ENCODE data around the gene PLEKHG4B. TPM values are rescaled to one million over a fixed set of nuclear protein-coding genes. Genes with fewer than 3 reads are reported as not detected.

Gene PLEKHG4B
- total RNA-seq, 5 donors from 2014 or later (not counting 1 experiment from before 2014, with no cell fraction given): 0.06 to 0.09 TPM; not detected in 3

GRCh38 chr5:199197-199949 is 107.4 kb downstream of the PLEKHG4B start:
- Histone ChIP-seq H3K36me3 (ENCODE audit: control insufficient read depth in 2 of 2, extremely low read depth in 1 of 2, insufficient read depth in 1 of 2, low read length in 1 of 2) (peaks cover 5 to 15% of the 10 kb centered on the region in 2 donors), H3K4me1 (ENCODE audit: control insufficient read depth in 1 of 2, extremely low read depth in 1 of 2, insufficient read depth in 2 of 2, low read length in 2 of 2) (no peaks in the 10 kb centered on the region), H3K27ac (ENCODE audit: low read length) (no peak overlapping the region), H3K9me3 (no peaks in the 10 kb centered on the region), H3K4me3 (ENCODE audit: control insufficient read depth in 1 of 2, extremely low read depth in 1 of 2, low read length in 1 of 2) (no peak overlapping the region), H3K27me3 (replicated peaks in 1 of 2; ENCODE audit: control insufficient read depth in 2 of 2, extremely low read depth in 1 of 2, insufficient read depth in 2 of 2, low read length in 1 of 2) (peaks cover 0 to 4% of the 10 kb centered on the region in 2 experiments)
- ChIA-PET CTCF (no interaction called here), POLR2A (no interaction called here)
- 94% methylated on average over 15 of the region's 16 CpGs for WGBS (ENCODE audit: insufficient coverage)
- ATAC-seq (replicated peaks in 1 of 4) (no peak), DNase-seq (no peak)
- no peak overlapping the region for H3K4me3 Mint-ChIP-seq
- H3K27ac Mint-ChIP-seq: no peak overlapping the region
- no peaks in the 10 kb centered on the region for H3K27me3 Mint-ChIP-seq
- no peaks in the 10 kb centered on the region for H3K9me3 Mint-ChIP-seq
- H3K36me3 Mint-ChIP-seq: peaks cover 16% of the 10 kb centered on the region
- H3K4me1 Mint-ChIP-seq: peaks cover 0 to 10% (median 1%) of the 10 kb centered on the region in 3 donors

- Mint-ChIP-seq H3K27me3 (no peaks in the 10 kb centered on the region), H3K4me3 (no peak overlapping the region), H3K4me1 (peaks cover 0 to 10% (median 1%) of the 10 kb centered on the region in 3 donors), H3K27ac (no peak overlapping the region), H3K36me3 (peaks cover 21% of the 10 kb centered on the region), H3K9me3 (no peaks in the 10 kb centered on the region)
- no peak for ATAC-seq (replicated peaks in 1 of 4)
- Histone ChIP-seq H3K36me3 (ENCODE audit: control insufficient read depth in 2 of 2, extremely low read depth in 1 of 2, insufficient read depth in 1 of 2, low read length in 1 of 2) (peaks cover 8 to 18% of the 10 kb centered on the region in 2 donors), H3K9me3 (no peaks in the 10 kb centered on the region), H3K4me3 (ENCODE audit: control insufficient read depth in 1 of 2, extremely low read depth in 1 of 2, low read length in 1 of 2) (no peak overlapping the region), H3K27ac (ENCODE audit: low read length) (no peak overlapping the region), H3K27me3 (replicated peaks in 1 of 2; ENCODE audit: control insufficient read depth in 2 of 2, extremely low read depth in 1 of 2, insufficient read depth in 2 of 2, low read length in 1 of 2) (peaks cover 0 to 4% of the 10 kb centered on the region in 2 experiments), H3K4me1 (ENCODE audit: control insufficient read depth in 1 of 2, extremely low read depth in 1 of 2, insufficient read depth in 2 of 2, low read length in 2 of 2) (no peaks in the 10 kb centered on the region)
- POLR2A ChIA-PET: no interaction called here
- CTCF ChIA-PET: no interaction called here
- no peak for DNase-seq
- 95% methylated on average over 22 of the region's 23 CpGs for WGBS (ENCODE audit: insufficient coverage)
Observed at GRCh38 chr5:199950-200645, 108.1 kb downstream of the PLEKHG4B start.

GRCh38 chr5:200985-201384 is 109.0 kb downstream of the PLEKHG4B start:
- CTCF ChIA-PET: no interaction called here

GRCh38 chr5:201672-202071 is 109.7 kb downstream of the PLEKHG4B start:
- H3K9me3 Mint-ChIP-seq: no peaks in the 10 kb centered on the region
- H3K27me3 ChIP-seq (replicated peaks in 1 of 2; ENCODE audit: control insufficient read depth in 2 of 2, extremely low read depth in 1 of 2, insufficient read depth in 2 of 2, low read length in 1 of 2): no peaks in the 10 kb centered on the region
- no peaks in the 10 kb centered on the region for H3K27me3 Mint-ChIP-seq
- no peak overlapping the region for H3K27ac Mint-ChIP-seq
- H3K9me3 ChIP-seq: no peaks in the 10 kb centered on the region
- ChIA-PET POLR2A (no interaction called here), CTCF (no interaction called here)
- no peaks in the 10 kb centered on the region for H3K4me1 ChIP-seq (ENCODE audit: control insufficient read depth in 1 of 2, extremely low read depth in 1 of 2, insufficient read depth in 2 of 2, low read length in 2 of 2)
- H3K4me1 Mint-ChIP-seq: peaks cover 0 to 10% (median 1%) of the 10 kb centered on the region in 3 donors
- peaks cover 13 to 29% of the 10 kb centered on the region in 2 donors for H3K36me3 ChIP-seq (ENCODE audit: control insufficient read depth in 2 of 2, extremely low read depth in 1 of 2, insufficient read depth in 1 of 2, low read length in 1 of 2)
- H3K27ac ChIP-seq (ENCODE audit: low read length): no peak overlapping the region
- WGBS (ENCODE audit: insufficient coverage): 86% methylated on average over 8 of the region's 8 CpGs
- DNase-seq: no peak
- peaks cover 33% of the 10 kb centered on the region for H3K36me3 Mint-ChIP-seq
- H3K4me3 ChIP-seq (ENCODE audit: control insufficient read depth in 1 of 2, extremely low read depth in 1 of 2, low read length in 1 of 2): no peak overlapping the region
- no peak for ATAC-seq (replicated peaks in 1 of 4)
- no peak overlapping the region for H3K4me3 Mint-ChIP-seq

More at GRCh38 chr5:200985-201384, 109.0 kb downstream of the PLEKHG4B start:
- Histone ChIP-seq H3K27me3 (replicated peaks in 1 of 2; ENCODE audit: control insufficient read depth in 2 of 2, extremely low read depth in 1 of 2, insufficient read depth in 2 of 2, low read length in 1 of 2) (no peaks in the 10 kb centered on the region), H3K9me3 (no peaks in the 10 kb centered on the region), H3K4me3 (ENCODE audit: control insufficient read depth in 1 of 2, extremely low read depth in 1 of 2, low read length in 1 of 2) (no peak overlapping the region), H3K27ac (ENCODE audit: low read length) (no peak overlapping the region), H3K4me1 (ENCODE audit: control insufficient read depth in 1 of 2, extremely low read depth in 1 of 2, insufficient read depth in 2 of 2, low read length in 2 of 2) (no peaks in the 10 kb centered on the region), H3K36me3 (ENCODE audit: control insufficient read depth in 2 of 2, extremely low read depth in 1 of 2, insufficient read depth in 1 of 2, low read length in 1 of 2) (peaks cover 12 to 25% of the 10 kb centered on the region in 2 donors)
- peaks cover 30% of the 10 kb centered on the region for H3K36me3 Mint-ChIP-seq
- ATAC-seq (replicated peaks in 1 of 4): no peak
- peaks cover 0 to 10% (median 1%) of the 10 kb centered on the region in 3 donors for H3K4me1 Mint-ChIP-seq
- DNase-seq: no peak
- H3K27me3 Mint-ChIP-seq: no peaks in the 10 kb centered on the region
- H3K27ac Mint-ChIP-seq: no peak overlapping the region
- POLR2A ChIA-PET: no interaction called here
- no peak overlapping the region for H3K4me3 Mint-ChIP-seq
- no peaks in the 10 kb centered on the region for H3K9me3 Mint-ChIP-seq
- WGBS (ENCODE audit: insufficient coverage): 24% methylated on average over 3 of the region's 4 CpGs

- ATAC-seq (replicated peaks in 1 of 4) (no peak), DNase-seq (no peak)
- no peaks in the 10 kb centered on the region for H3K9me3 Mint-ChIP-seq
- no peaks in the 10 kb centered on the region for H3K27me3 ChIP-seq (replicated peaks in 1 of 2; ENCODE audit: control insufficient read depth in 2 of 2, extremely low read depth in 1 of 2, insufficient read depth in 2 of 2, low read length in 1 of 2)
- peaks cover 42% of the 10 kb centered on the region for H3K36me3 Mint-ChIP-seq
- H3K27ac Mint-ChIP-seq: no peak overlapping the region
- WGBS (ENCODE audit: insufficient coverage): 98% methylated on average over 24 of the region's 26 CpGs
- no peak overlapping the region for H3K4me3 ChIP-seq (ENCODE audit: control insufficient read depth in 1 of 2, extremely low read depth in 1 of 2, low read length in 1 of 2)
- H3K4me1 Mint-ChIP-seq: peaks cover 1 to 18% (median 3%) of the 10 kb centered on the region in 3 donors
- H3K27me3 Mint-ChIP-seq: no peaks in the 10 kb centered on the region
- no peak overlapping the region for H3K4me3 Mint-ChIP-seq
- POLR2A ChIA-PET: interaction anchor here in 1 of 2 donors (0.7 kb wide), 1 partner anchor 250 kb away, joined by 3 read pairs; no protein-coding TSS in a partner anchor
- peaks cover 13 to 33% of the 10 kb centered on the region in 2 donors for H3K36me3 ChIP-seq (ENCODE audit: control insufficient read depth in 2 of 2, extremely low read depth in 1 of 2, insufficient read depth in 1 of 2, low read length in 1 of 2)
- no peaks in the 10 kb centered on the region for H3K9me3 ChIP-seq
- CTCF ChIA-PET: no interaction called here
- no peaks in the 10 kb centered on the region for H3K4me1 ChIP-seq (ENCODE audit: control insufficient read depth in 1 of 2, extremely low read depth in 1 of 2, insufficient read depth in 2 of 2, low read length in 2 of 2)
- H3K27ac ChIP-seq (ENCODE audit: low read length): no peak overlapping the region
Observed at GRCh38 chr5:203246-203930, 111.4 kb downstream of the PLEKHG4B start.

GRCh38 chr5:204001-204400 is 112.0 kb downstream of the PLEKHG4B start:
- H3K27ac ChIP-seq (ENCODE audit: low read length): no peak overlapping the region
- peaks cover 42% of the 10 kb centered on the region for H3K36me3 Mint-ChIP-seq

More at GRCh38 chr5:204001-204400, 112.0 kb downstream of the PLEKHG4B start:
- DNase-seq: no peak
- no peak overlapping the region for H3K4me3 Mint-ChIP-seq
- no peaks in the 10 kb centered on the region for H3K9me3 ChIP-seq
- peaks cover 13 to 33% of the 10 kb centered on the region in 2 donors for H3K36me3 ChIP-seq (ENCODE audit: control insufficient read depth in 2 of 2, extremely low read depth in 1 of 2, insufficient read depth in 1 of 2, low read length in 1 of 2)
- H3K27ac Mint-ChIP-seq: no peak overlapping the region
- no CpG with 5 or more reads among the region's 6 CpGs for WGBS (ENCODE audit: insufficient coverage)
- no peaks in the 10 kb centered on the region for H3K27me3 Mint-ChIP-seq
- POLR2A ChIA-PET: interaction anchor here in 1 of 2 donors (0.7 kb wide), 1 partner anchor 250 kb away, joined by 3 read pairs; no protein-coding TSS in a partner anchor
- no peaks in the 10 kb centered on the region for H3K27me3 ChIP-seq (replicated peaks in 1 of 2; ENCODE audit: control insufficient read depth in 2 of 2, extremely low read depth in 1 of 2, insufficient read depth in 2 of 2, low read length in 1 of 2)
- no peak overlapping the region for H3K4me3 ChIP-seq (ENCODE audit: control insufficient read depth in 1 of 2, extremely low read depth in 1 of 2, low read length in 1 of 2)
- no peak for ATAC-seq (replicated peaks in 1 of 4)
- H3K4me1 ChIP-seq (ENCODE audit: control insufficient read depth in 1 of 2, extremely low read depth in 1 of 2, insufficient read depth in 2 of 2, low read length in 2 of 2): no peaks in the 10 kb centered on the region
- peaks cover 4 to 18% (median 5%) of the 10 kb centered on the region in 3 donors for H3K4me1 Mint-ChIP-seq
- H3K9me3 Mint-ChIP-seq: no peaks in the 10 kb centered on the region
- CTCF ChIA-PET: interaction anchor here in 1 of 2 donors (0.7 kb wide), 1 partner anchor 413 kb away, joined by 3 read pairs; no protein-coding TSS in a partner anchor
